ENCODE data around the gene CLEC20A.
"Not testable (repeated sequence)": the region's sequence is repeated elsewhere in the genome, so short reads cannot be mapped to it uniquely, and the experiment has no call there.

The CLEC20A gene

DNA sequence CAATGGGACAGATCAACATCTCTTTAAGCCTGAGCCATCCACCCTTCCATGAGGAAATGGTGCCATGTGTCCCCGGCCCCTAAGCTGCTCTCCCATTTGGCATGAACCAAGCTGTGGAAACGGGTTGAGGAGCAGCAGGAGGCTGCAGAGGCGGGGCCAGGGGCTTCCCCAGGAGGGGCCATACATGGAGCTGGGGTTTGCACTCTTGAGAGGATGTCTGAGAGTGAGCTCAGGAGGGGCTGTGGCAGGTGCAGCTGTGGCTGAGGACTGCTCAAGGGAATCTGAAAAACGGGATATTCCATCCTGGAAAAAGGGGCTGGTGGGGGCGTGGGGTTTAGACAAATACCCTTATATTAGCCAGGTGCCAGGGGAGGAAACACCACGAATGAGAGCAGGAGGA lies 7.1 kb upstream of the CLEC20A start:
- TF ChIP-seq SUZ12 (IDR thresholded peaks at IDR 0.05; ENCODE audit: extremely low read depth, insufficient read depth, insufficient read length) (no peak), YY1 (IDR thresholded peaks at IDR 0.05; ENCODE audit: insufficient read depth, insufficient read length) (no peak), ZNF274 (IDR thresholded peaks at IDR 0.05; ENCODE audit: low read depth, low read length) (no peak)
- DNase-seq (ENCODE audit: low read depth, low spot score): no peak
- Histone ChIP-seq H3K4me1 (ENCODE audit: insufficient read depth, insufficient read length) (no peaks in the 10 kb centered on the region), H3K4me3 (ENCODE audit: insufficient read length, low read depth) (no peak overlapping the region), H3K9ac (ENCODE audit: insufficient read length, low read depth) (no peak overlapping the region), H3K27me3 (ENCODE audit: insufficient read depth, insufficient read length) (no peaks in the 10 kb centered on the region), H3K9me3 (ENCODE audit: insufficient read depth, low read length) (no peaks in the 10 kb centered on the region), H3K36me3 (ENCODE audit: insufficient read depth, insufficient read length, low read length) (no peaks in the 10 kb centered on the region)

DNA sequence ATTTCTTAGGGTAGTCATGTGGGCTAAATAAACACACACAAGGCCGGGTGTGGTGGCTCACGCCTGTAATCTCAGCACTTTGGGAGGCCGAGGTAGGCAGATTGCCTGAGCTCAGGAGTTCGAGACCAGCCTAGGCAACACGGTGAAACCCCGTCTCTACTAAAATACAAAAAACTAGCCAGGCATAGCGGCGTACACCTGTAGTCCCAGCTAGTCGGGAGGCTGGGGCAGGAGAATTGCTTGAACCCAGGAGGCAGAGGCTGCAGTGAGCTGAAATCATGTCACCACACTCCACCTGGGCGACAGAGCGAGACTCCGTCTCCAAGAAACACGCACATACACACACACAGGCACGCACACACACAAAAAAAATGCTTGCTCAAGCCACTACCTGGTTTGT lies 6.6 kb upstream of the CLEC20A start:
- not testable (repeated sequence) for H3K36me3 ChIP-seq (ENCODE audit: insufficient read depth, insufficient read length, low read length); H3K4me1 ChIP-seq (ENCODE audit: insufficient read depth, insufficient read length); H3K27me3 ChIP-seq (ENCODE audit: insufficient read depth, insufficient read length); DNase-seq (ENCODE audit: low read depth, low spot score); H3K4me3 ChIP-seq (ENCODE audit: insufficient read length, low read depth); H3K9ac ChIP-seq (ENCODE audit: insufficient read length, low read depth); H3K9me3 ChIP-seq (ENCODE audit: insufficient read depth, low read length)

DNA sequence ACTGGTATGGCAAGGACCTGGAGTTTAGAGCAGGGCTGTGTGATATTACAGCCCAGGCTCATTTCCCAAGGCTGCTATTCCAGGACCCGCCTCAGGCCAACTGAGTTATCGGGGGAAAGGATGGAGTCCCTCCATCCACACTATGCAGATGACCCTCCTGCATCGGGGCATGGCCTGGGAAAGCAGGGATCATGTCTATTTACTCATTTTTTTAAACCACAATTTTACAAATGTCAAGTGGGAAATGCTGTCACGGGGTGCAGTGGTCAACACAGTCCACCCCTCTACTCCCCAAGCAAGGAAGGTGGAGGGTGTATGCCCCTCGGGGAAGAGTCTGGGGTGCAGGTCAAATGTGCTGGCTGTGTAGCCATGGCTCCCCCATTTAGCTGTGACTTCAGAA lies 6.1 kb upstream of the CLEC20A start:
- H3K27me3 ChIP-seq (ENCODE audit: insufficient read depth, insufficient read length): no peaks in the 10 kb centered on the region
- no peak for DNase-seq (ENCODE audit: low read depth, low spot score)
- no peak overlapping the region for H3K4me3 ChIP-seq (ENCODE audit: insufficient read length, low read depth)
- no peak overlapping the region for H3K9ac ChIP-seq (ENCODE audit: insufficient read length, low read depth)
- no peaks in the 10 kb centered on the region for H3K36me3 ChIP-seq (ENCODE audit: insufficient read depth, insufficient read length, low read length)
- peaks cover 4% of the 10 kb centered on the region for H3K4me1 ChIP-seq (ENCODE audit: insufficient read depth, insufficient read length)
- no peaks in the 10 kb centered on the region for H3K9me3 ChIP-seq (ENCODE audit: insufficient read depth, low read length)
- no peak for TF ChIP-seq SUZ12 (IDR thresholded peaks at IDR 0.05; ENCODE audit: extremely low read depth, insufficient read depth, insufficient read length)
- no peak for TF ChIP-seq YY1 (IDR thresholded peaks at IDR 0.05; ENCODE audit: insufficient read depth, insufficient read length)
- no peak for TF ChIP-seq ZNF274 (IDR thresholded peaks at IDR 0.05; ENCODE audit: low read depth, low read length)

DNA sequence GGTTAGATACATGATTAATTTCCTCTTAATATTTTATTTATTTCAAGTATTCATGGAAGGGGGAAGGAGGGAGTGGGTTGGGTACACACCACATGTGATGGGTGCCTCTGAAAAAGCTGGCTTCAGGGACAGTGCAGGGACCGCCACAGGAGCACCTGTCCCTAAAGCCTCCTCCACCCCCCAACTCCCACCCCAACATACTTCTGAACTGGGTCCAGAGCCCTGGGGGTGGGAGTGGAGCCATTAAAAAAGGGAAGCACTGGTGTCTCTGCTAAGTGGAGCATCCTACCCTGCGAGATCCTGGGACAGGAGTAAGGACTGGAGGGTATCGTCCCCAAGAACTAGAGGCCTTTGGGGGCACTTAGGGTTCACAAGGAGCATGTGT lies 5.6 kb upstream of the CLEC20A start:
- no peaks in the 10 kb centered on the region for H3K27me3 ChIP-seq (ENCODE audit: insufficient read depth, insufficient read length)

DNA sequence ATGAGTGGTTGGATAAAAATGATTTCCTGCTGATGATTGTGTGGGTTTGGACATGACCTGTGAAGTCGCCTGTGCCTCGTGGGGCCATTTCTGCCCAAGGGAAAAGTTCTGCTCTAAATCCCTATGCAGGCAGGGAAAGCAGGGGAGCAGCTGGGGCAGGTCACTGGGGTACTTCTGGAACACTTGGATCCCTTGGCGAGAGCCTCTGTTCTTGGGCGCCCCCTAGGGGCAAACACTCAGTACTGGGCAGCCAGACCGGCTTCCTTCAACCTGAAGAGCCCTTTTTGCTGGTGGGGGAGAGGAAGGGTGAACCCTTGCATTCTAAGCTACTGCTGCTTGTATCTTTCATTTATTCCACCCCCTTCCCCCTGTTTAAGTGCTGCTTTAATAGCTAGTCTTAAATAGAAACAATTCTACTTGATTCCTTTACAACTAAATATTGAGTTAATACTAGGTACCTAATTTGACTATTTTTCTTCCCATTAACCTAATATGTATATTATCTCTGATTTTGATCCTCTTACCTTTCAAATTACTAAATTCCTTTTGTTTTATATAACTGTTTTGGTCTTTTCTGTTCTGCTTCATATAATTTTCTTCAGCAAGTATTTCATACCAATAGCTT lies 5.1 kb upstream of the CLEC20A start:
- Histone ChIP-seq H3K36me3 (ENCODE audit: insufficient read depth, insufficient read length, low read length) (no peaks in the 10 kb centered on the region), H3K9me3 (ENCODE audit: insufficient read depth, low read length) (no peaks in the 10 kb centered on the region), H3K4me1 (ENCODE audit: insufficient read depth, insufficient read length) (peaks cover 6% of the 10 kb centered on the region), H3K9ac (ENCODE audit: insufficient read length, low read depth) (no peak overlapping the region), H3K4me3 (ENCODE audit: insufficient read length, low read depth) (no peak overlapping the region), H3K27me3 (ENCODE audit: insufficient read depth, insufficient read length) (no peaks in the 10 kb centered on the region)
- TF ChIP-seq ZNF274 (IDR thresholded peaks at IDR 0.05; ENCODE audit: low read depth, low read length) (no peak), YY1 (IDR thresholded peaks at IDR 0.05; ENCODE audit: insufficient read depth, insufficient read length) (no peak), SUZ12 (IDR thresholded peaks at IDR 0.05; ENCODE audit: extremely low read depth, insufficient read depth, insufficient read length) (no peak)
- peak; percentile 78 for DNase-seq (ENCODE audit: low read depth, low spot score)

More for the DNA sequence above, 5.6 kb upstream of the CLEC20A start:
- no peak overlapping the region for H3K4me3 ChIP-seq (ENCODE audit: insufficient read length, low read depth)
- no peaks in the 10 kb centered on the region for H3K36me3 ChIP-seq (ENCODE audit: insufficient read depth, insufficient read length, low read length)
- H3K9ac ChIP-seq (ENCODE audit: insufficient read length, low read depth): no peak overlapping the region
- DNase-seq (ENCODE audit: low read depth, low spot score): no peak
- TF ChIP-seq ZNF274 (IDR thresholded peaks at IDR 0.05; ENCODE audit: low read depth, low read length) (no peak), YY1 (IDR thresholded peaks at IDR 0.05; ENCODE audit: insufficient read depth, insufficient read length) (no peak), SUZ12 (IDR thresholded peaks at IDR 0.05; ENCODE audit: extremely low read depth, insufficient read depth, insufficient read length) (no peak)
- peaks cover 6% of the 10 kb centered on the region for H3K4me1 ChIP-seq (ENCODE audit: insufficient read depth, insufficient read length)
- no peaks in the 10 kb centered on the region for H3K9me3 ChIP-seq (ENCODE audit: insufficient read depth, low read length)

DNA sequence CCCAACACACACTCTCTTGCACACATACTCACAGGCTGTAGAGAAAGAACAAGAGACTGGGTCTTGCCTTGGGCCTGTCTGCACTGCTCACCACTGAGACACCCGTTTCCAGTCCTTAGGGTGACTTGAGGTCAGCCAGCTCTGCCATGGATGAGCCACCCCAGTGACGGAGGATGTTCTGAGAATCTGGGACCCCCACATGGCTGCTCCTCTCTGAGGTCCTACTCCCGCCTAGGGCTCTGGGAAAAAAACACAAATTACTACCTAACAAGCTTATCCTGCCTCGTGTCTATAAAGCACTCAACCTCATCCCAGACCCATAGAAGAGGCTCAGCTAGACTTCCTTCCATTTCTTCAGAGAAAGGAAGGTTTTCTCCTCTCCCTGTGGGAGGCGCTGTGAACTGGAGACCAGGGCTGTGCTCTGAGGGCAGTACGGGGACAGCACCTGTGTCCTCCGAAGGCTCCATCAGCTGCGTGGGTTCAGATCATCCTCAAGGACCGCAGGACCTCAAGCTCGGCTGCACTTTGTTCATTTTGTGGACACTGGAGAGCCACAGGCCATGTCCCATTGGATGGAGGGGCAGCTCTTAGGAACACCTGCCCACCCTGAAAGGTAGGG lies 4.3 kb upstream of the CLEC20A start:
- Histone ChIP-seq H3K4me1 (ENCODE audit: insufficient read depth, insufficient read length) (peaks cover 6% of the 10 kb centered on the region), H3K9me3 (ENCODE audit: insufficient read depth, low read length) (no peaks in the 10 kb centered on the region), H3K9ac (ENCODE audit: insufficient read length, low read depth) (no peak overlapping the region), H3K4me3 (ENCODE audit: insufficient read length, low read depth) (no peak overlapping the region), H3K36me3 (ENCODE audit: insufficient read depth, insufficient read length, low read length) (no peaks in the 10 kb centered on the region), H3K27me3 (ENCODE audit: insufficient read depth, insufficient read length) (no peaks in the 10 kb centered on the region)
- TF ChIP-seq ZNF274 (IDR thresholded peaks at IDR 0.05; ENCODE audit: low read depth, low read length): no peak
- DNase-seq (ENCODE audit: low read depth, low spot score): no peak

DNA sequence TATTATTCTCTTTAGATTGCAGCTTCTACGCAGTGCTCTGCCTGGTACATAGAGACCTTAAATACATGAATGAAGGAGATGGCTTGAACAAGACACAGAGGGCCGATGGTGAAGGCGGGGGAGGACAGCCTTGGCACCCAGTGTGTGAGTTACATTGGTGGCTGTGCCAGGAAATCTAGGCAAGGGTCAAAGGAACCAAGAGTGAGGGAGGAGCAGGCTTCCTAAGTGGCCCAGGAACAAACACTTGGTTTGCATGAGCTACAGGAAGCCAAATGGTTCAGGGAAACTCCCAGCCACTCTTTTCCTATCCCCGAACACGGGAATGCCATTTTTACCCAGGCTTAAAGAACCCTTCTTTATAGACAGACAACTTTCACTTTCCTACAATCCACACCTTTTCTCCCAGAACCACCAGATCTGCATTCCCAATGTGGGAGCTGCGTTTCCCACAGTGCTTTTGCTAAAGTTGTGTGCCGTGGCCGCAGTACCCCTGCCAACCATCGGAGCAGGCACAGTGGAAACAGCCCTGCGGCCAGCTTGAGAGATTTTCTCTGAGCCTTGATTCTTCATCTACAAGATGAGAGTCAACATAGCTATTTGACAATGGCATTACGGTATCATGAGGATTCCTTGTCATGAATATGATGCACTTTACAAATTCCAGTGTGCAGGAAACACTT lies 3.5 kb upstream of the CLEC20A start:
- Histone ChIP-seq H3K9me3 (ENCODE audit: insufficient read depth, low read length) (no peaks in the 10 kb centered on the region), H3K9ac (ENCODE audit: insufficient read length, low read depth) (no peak overlapping the region), H3K36me3 (ENCODE audit: insufficient read depth, insufficient read length, low read length) (no peaks in the 10 kb centered on the region), H3K4me1 (ENCODE audit: insufficient read depth, insufficient read length) (peaks cover 6% of the 10 kb centered on the region), H3K27me3 (ENCODE audit: insufficient read depth, insufficient read length) (no peaks in the 10 kb centered on the region), H3K4me3 (ENCODE audit: insufficient read length, low read depth) (no peak overlapping the region)
- TF ChIP-seq YY1 (IDR thresholded peaks at IDR 0.05; ENCODE audit: insufficient read depth, insufficient read length): no peak
- TF ChIP-seq SUZ12 (IDR thresholded peaks at IDR 0.05; ENCODE audit: extremely low read depth, insufficient read depth, insufficient read length): no peak
- TF ChIP-seq ZNF274 (IDR thresholded peaks at IDR 0.05; ENCODE audit: low read depth, low read length): no peak
- no peak for DNase-seq (ENCODE audit: low read depth, low spot score)

Measured in NT2/D1 (cell line).